GM12878 (cell line): ENCODE results near the gene CHRDL2. TPM values are rescaled to one million over a fixed set of nuclear protein-coding genes. Genes with fewer than 3 reads are reported as not detected.

Experiments
- ATAC-seq: fragments of 200-7000 bp; cut with Tn5 transposase; 3 replicates; pipeline ENCODE4 v1.9.1; 2020; ENCODE audit warnings: mild to moderate bottlenecking, moderate library complexity
- BruUV-seq: library from RNA; stranded (reverse); fragments of 400-500 nt; replicated peaks from 2 replicates; lab custom pipeline; 2021; lab: Mats Ljungman, UMichigan
- CTCF ChIA-PET: fragments of 300-600 bp; sonication (Branson Sonifier 250); formaldehyde crosslinking; extraction: SDS; loops from one replicate; lab custom pipeline; 2021; ENCODE audit warnings: inconsistent platforms; lab: Yijun Ruan, JAX
- POLR2A ChIA-PET: fragments of 350-600 bp; formaldehyde crosslinking; extraction: SDS; loops from one replicate; lab custom pipeline; 2021; ENCODE audit warnings: inconsistent platforms; lab: Charles Lee
- RAD21 ChIA-PET: fragments of 300-600 bp; sonication (Branson Sonifier 250); formaldehyde crosslinking; loops from one replicate; lab custom pipeline; 2023; ENCODE audit warnings: antibody characterized with exemption; ENCODE audit not compliant: unreplicated experiment; lab: Charles Lee
- SMC1A ChIA-PET: fragments of 300-600 bp; sonication (Branson Sonifier 250); formaldehyde crosslinking; loops from one replicate; lab custom pipeline; 2023; ENCODE audit not compliant: unreplicated experiment, uncharacterized antibody; lab: Charles Lee
- DNase-seq: peaks from one replicate; pipeline ENCODE4 v3.0.0-alpha.2; 2011; ENCODE audit warnings: low read depth, low spot score
- FAIRE-seq: peaks from 3 replicates; lab custom pipeline; 2011; peaks lifted over from hg19 to GRCh38; lab: Jason Lieb, UNC
- H2AFZ ChIP-seq: 2 replicates; pipeline ENCODE4 v1.6.0; 2011; ENCODE audit warnings: low read depth, low read length, control low read depth; ENCODE audit not compliant: control insufficient read depth
- H3K27ac ChIP-seq: 2 replicates; pipeline ENCODE4 v1.5.1; 2011; ENCODE audit warnings: control low read depth; ENCODE audit not compliant: control insufficient read depth, insufficient read depth
- H3K27me3 ChIP-seq, 2 experiments: replicated peaks in 1 of 2; 2 replicates each; pipeline versions ENCODE4 v1.6.0 to v1.6.1; 2011; ENCODE audit warnings: low read length in 1 of 2; ENCODE audit not compliant: control insufficient read depth in 2 of 2, insufficient read depth in 2 of 2
- H3K36me3 ChIP-seq, 2 experiments: 2 replicates each; pipeline ENCODE4 v1.5.1; 2011; ENCODE audit warnings: low read length in 1 of 2; ENCODE audit not compliant: control insufficient read depth in 2 of 2, insufficient read depth in 2 of 2
- H3K4me1 ChIP-seq: 2 replicates; pipeline ENCODE4 v1.6.1; 2011; ENCODE audit warnings: mild to moderate bottlenecking, low read length, moderate library complexity, mixed read lengths; ENCODE audit not compliant: control insufficient read depth, insufficient read depth
- H3K4me2 ChIP-seq: 2 replicates; pipeline ENCODE4 v1.6.0; 2011; ENCODE audit warnings: control low read depth; ENCODE audit not compliant: control insufficient read depth, insufficient read depth
- H3K4me3 ChIP-seq: fragments of 200-600 bp; sonication (generic); 2 replicates; pipeline ENCODE4 v1.5.1; 2016
- H3K79me2 ChIP-seq: 2 replicates; pipeline ENCODE4 v1.6.0; 2011; ENCODE audit warnings: low read length; ENCODE audit not compliant: control insufficient read depth, insufficient read depth
- H3K9ac ChIP-seq: 2 replicates; pipeline ENCODE4 v1.8.0; 2011; ENCODE audit warnings: low read length, control low read depth, mixed read lengths; ENCODE audit not compliant: control insufficient read depth, insufficient read depth
- H3K9me3 ChIP-seq: replicated peaks from 3 replicates; pipeline ENCODE4 v1.5.1; 2011; ENCODE audit warnings: mild to moderate bottlenecking, low read length; ENCODE audit not compliant: control insufficient read depth, insufficient read depth
- H4K20me1 ChIP-seq: 2 replicates; pipeline ENCODE4 v1.6.0; 2011; ENCODE audit not compliant: control insufficient read depth, insufficient read depth
- BCL11A ChIP-seq: IDR thresholded peaks from 2 replicates; pipeline ENCODE4 v1.6.1; 2011; ENCODE audit warnings: low read depth, low read length
- E2F4 ChIP-seq: IDR thresholded peaks from 2 replicates; pipeline ENCODE4 v1.6.1; 2012; ENCODE audit warnings: low read depth, low read length, improper control_type of control experiment
- E2F8 ChIP-seq: fragments of 450-650 bp; IDR thresholded peaks from 2 replicates; pipeline ENCODE4 v1.6.1; 2018; ENCODE audit warnings: mild to moderate bottlenecking, low read depth, moderate library complexity; ENCODE audit not compliant: partially characterized antibody
- KAT2A ChIP-seq: conservative IDR thresholded peaks from 2 replicates; pipeline ENCODE4 v1.6.1; 2011; ENCODE audit warnings: low read depth, low read length; ENCODE audit not compliant: control insufficient read depth
- MEF2B ChIP-seq: fragments of 450-650 bp; IDR thresholded peaks from 2 replicates; pipeline ENCODE4 v1.6.1; 2018; ENCODE audit warnings: mild to moderate bottlenecking, moderate library complexity; ENCODE audit not compliant: partially characterized antibody, poor library complexity, severe bottlenecking
- PRDM15 ChIP-seq: fragments of 450-650 bp; formaldehyde crosslinking; IDR thresholded peaks from 2 replicates; pipeline ENCODE4 v1.4.0; 2020; ENCODE audit warnings: mild to moderate bottlenecking, moderate library complexity
- SMAD5 ChIP-seq: IDR thresholded peaks from 2 replicates; pipeline ENCODE4 v1.6.1; 2016; ENCODE audit warnings: antibody characterized with exemption, low read depth
- TAF1 ChIP-seq: IDR thresholded peaks from 2 replicates; pipeline ENCODE4 v1.6.1; 2011; ENCODE audit warnings: mild to moderate bottlenecking, low read depth, low read length, borderline replicate concordance
- TCF3 ChIP-seq: IDR thresholded peaks from 2 replicates; pipeline ENCODE4 v1.6.1; 2012; ENCODE audit warnings: low read depth, mild to moderate bottlenecking, low read length, borderline replicate concordance; ENCODE audit not compliant: insufficient read depth
- whole genome bisulfite sequencing: methylation state at CpG from one replicate; pipeline ENCODE4 v1.1.6; 2016; ENCODE audit warnings: low lambda C conversion rate; ENCODE audit not compliant: insufficient replicate concordance, insufficient coverage; ENCODE audit errors: missing lambda C conversion rate; 5-methylcytosine and 5-hydroxymethylcytosine counted together
- in situ Hi-C: fragments of 300-500 bp; cut with MboI; formaldehyde crosslinking; loops from 9 replicates; pipeline ENCODE4 v1.14.3; 2018; ENCODE audit warnings: mixed read lengths
- intact Hi-C: fragments of 100-400 bp; cut with micrococcal nuclease; formaldehyde crosslinking; loops from one replicate; pipeline ENCODE4 v1.14.2; 2022; ENCODE audit not compliant: unreplicated experiment
- polyA plus RNA-seq, 11 experiments: library from polyadenylated mRNA; depleted of rRNA in 4 of 11; unstranded in 6 of 11; stranded (reverse) in 5 of 11; fragments of >200 nt; fragmentation: Nextera tagmentation in 4 of 11; fragmentation: Illumina TruSeq in 1 of 11; extraction: Ambion mirVana in 4 of 11; extraction: Trizol in 1 of 11; gene quantifications; 1 replicate in 1 of 11; 2 replicates in 10 of 11; pipeline versions ENCODE4 v1.2.1 to v1.2.3, GENCODE V29; 2011 to 2016; ENCODE audit warnings: inconsistent platforms in 2 of 11, missing spikeins in 2 of 11, low read depth in 1 of 11
- total RNA-seq, 4 experiments: library from RNA; depleted of rRNA in 3 of 4; stranded (reverse); fragments of >200 nt in 3 of 4; fragmentation: Illumina TruSeq in 1 of 4; extraction: Trizol in 1 of 4; gene quantifications; 2 replicates each; pipeline versions ENCODE4 v1.2.1 to v1.2.3, GENCODE V29; 2013 to 2021

The CHRDL2 gene
- total and polyA plus RNA-seq, 10 of the 15 experiments (the other 5 are each of a cell fraction or from before 2014, with no cell fraction given) = not detected

GRCh38 chr11:74709175-74709574, 22.1 kb downstream of the CHRDL2 start:
- no TSS peak for BruUV-seq
- TF ChIP-seq TAF1 = no peak
- TF ChIP-seq E2F8 = no peak
- no peak for TF ChIP-seq BCL11A
- TF ChIP-seq E2F4 = no peak
- no peak for TF ChIP-seq MEF2B
- TF ChIP-seq SMAD5 = no peak
- no peak for TF ChIP-seq KAT2A
- no peak for TF ChIP-seq PRDM15 (CRISPR knock-in tag)
- no peak for TF ChIP-seq TCF3
- FAIRE-seq (no peak), DNase-seq (no peak), ATAC-seq (no peak)
- Histone ChIP-seq H3K27ac (no peak overlapping the region), H3K4me2 (no peak overlapping the region), H3K27me3 (no peaks in the 10 kb centered on the region), H4K20me1 (no peaks in the 10 kb centered on the region), H3K9me3 (no peaks in the 10 kb centered on the region), H3K4me1 (no peaks in the 10 kb centered on the region), H3K4me3 (no peak overlapping the region), H3K9ac (no peak overlapping the region), H3K36me3 (no peaks in the 10 kb centered on the region), H2AFZ (no peak overlapping the region), H3K79me2 (no peaks in the 10 kb centered on the region)
- 14% methylated on average over 3 of the region's 3 CpGs for WGBS
- ChIA-PET SMC1A (no interaction called here), CTCF (no interaction called here), RAD21 (no interaction called here), POLR2A (no interaction called here)
- in situ Hi-C loops (no loop called here), intact Hi-C loops (no loop called here)
